Measurements from ENCODE around the gene NFXL1.

Gene NFXL1

GRCh38 chr4:47942081-47942819 is 27.9 kb upstream of the NFXL1 start:
- no peak overlapping the region for H3K4me3 ChIP-seq (ENCODE audit: low read length)
- no peaks in the 10 kb centered on the region for H3K9me2 ChIP-seq (replicated peaks; ENCODE audit: control insufficient read depth, low read length)
- H3K36me3 ChIP-seq (ENCODE audit: control insufficient read depth, low read length), result no peaks in the 10 kb centered on the region
- H3F3A ChIP-seq (ENCODE audit: control insufficient read depth, insufficient read depth), result no peaks in the 10 kb centered on the region
- no peak overlapping the region for H3K27ac ChIP-seq (ENCODE audit: low read depth, low read length)
- TF ChIP-seq CTCF (IDR thresholded peaks at IDR 0.05; ENCODE audit: low read depth, low read length, poor library complexity, severe bottlenecking), result no peak
- no peak for TF ChIP-seq EZH2phosphoT487 (IDR thresholded peaks at IDR 0.05; ENCODE audit: borderline replicate concordance, low read length)
- no peaks in the 10 kb centered on the region for H3K27me3 ChIP-seq (ENCODE audit: control insufficient read depth, low read length)
- H3K9me3 ChIP-seq (ENCODE audit: control insufficient read depth, insufficient read depth, low read length), result no peaks in the 10 kb centered on the region
- H3K4me2 ChIP-seq (ENCODE audit: low read length), result no peak overlapping the region
- no peaks in the 10 kb centered on the region for H3K79me2 ChIP-seq (ENCODE audit: control insufficient read depth, low read length)
- H4K20me1 ChIP-seq (ENCODE audit: control insufficient read depth, insufficient read depth, low read depth, low read length), result no peaks in the 10 kb centered on the region
- no peaks in the 10 kb centered on the region for H3K4me1 ChIP-seq (ENCODE audit: control insufficient read depth, low read length)

DNA sequence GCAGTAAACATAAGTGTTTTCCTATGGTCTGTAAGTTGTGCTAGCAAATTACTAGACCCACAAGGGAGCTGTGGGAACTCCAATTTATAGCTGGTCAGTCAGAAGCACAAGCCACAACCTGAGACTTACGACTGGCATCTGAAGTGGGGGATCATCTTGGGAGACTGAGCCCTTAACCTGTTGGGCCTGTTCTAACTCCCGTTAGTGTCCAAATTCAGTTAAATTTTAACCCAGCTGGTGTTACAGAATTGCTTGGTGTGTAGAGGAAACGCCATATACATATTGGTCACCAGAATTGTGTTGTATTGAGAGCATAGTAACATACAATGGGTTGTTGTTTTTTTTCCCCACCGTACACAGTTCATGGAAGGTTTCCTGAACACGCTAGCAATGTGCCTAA is 25.1 kb upstream of the NFXL1 start:
- H3K27me3 ChIP-seq (ENCODE audit: control insufficient read depth, low read length), result no peaks in the 10 kb centered on the region
- no peaks in the 10 kb centered on the region for H3K79me2 ChIP-seq (ENCODE audit: control insufficient read depth, low read length)
- H3K9me3 ChIP-seq (ENCODE audit: control insufficient read depth, insufficient read depth, low read length), result no peaks in the 10 kb centered on the region
- H3F3A ChIP-seq (ENCODE audit: control insufficient read depth, insufficient read depth), result no peaks in the 10 kb centered on the region
- TF ChIP-seq CTCF (IDR thresholded peaks at IDR 0.05; ENCODE audit: low read depth, low read length, poor library complexity, severe bottlenecking) (no peak), EZH2phosphoT487 (IDR thresholded peaks at IDR 0.05; ENCODE audit: borderline replicate concordance, low read length) (no peak)
- no peaks in the 10 kb centered on the region for H3K4me1 ChIP-seq (ENCODE audit: control insufficient read depth, low read length)
- no peak overlapping the region for H3K27ac ChIP-seq (ENCODE audit: low read depth, low read length)
- H3K36me3 ChIP-seq (ENCODE audit: control insufficient read depth, low read length), result no peaks in the 10 kb centered on the region
- no peaks in the 10 kb centered on the region for H4K20me1 ChIP-seq (ENCODE audit: control insufficient read depth, insufficient read depth, low read depth, low read length)
- no peak overlapping the region for H3K4me3 ChIP-seq (ENCODE audit: low read length)
- no peaks in the 10 kb centered on the region for H3K9me2 ChIP-seq (replicated peaks; ENCODE audit: control insufficient read depth, low read length)
- no peak overlapping the region for H3K4me2 ChIP-seq (ENCODE audit: low read length)

GRCh38 chr4:47936336-47936735 is 22.0 kb upstream of the NFXL1 start:
- H3K9me2 ChIP-seq (replicated peaks; ENCODE audit: control insufficient read depth, low read length), result no peaks in the 10 kb centered on the region
- no peak for TF ChIP-seq EZH2phosphoT487 (IDR thresholded peaks at IDR 0.05; ENCODE audit: borderline replicate concordance, low read length)
- no peak for TF ChIP-seq CTCF (IDR thresholded peaks at IDR 0.05; ENCODE audit: low read depth, low read length, poor library complexity, severe bottlenecking)
- H3F3A ChIP-seq (ENCODE audit: control insufficient read depth, insufficient read depth), result no peaks in the 10 kb centered on the region
- 0 out of 2 replicates have a peak, but pooled peaks cover 5% of the 10 kb centered on the region for H3K9me3 ChIP-seq (ENCODE audit: control insufficient read depth, insufficient read depth, low read length)
- H3K79me2 ChIP-seq (ENCODE audit: control insufficient read depth, low read length), result no peaks in the 10 kb centered on the region
- H3K4me3 ChIP-seq (ENCODE audit: low read length), result no peak overlapping the region
- no peaks in the 10 kb centered on the region for H3K36me3 ChIP-seq (ENCODE audit: control insufficient read depth, low read length)
- no peak overlapping the region for H3K4me2 ChIP-seq (ENCODE audit: low read length)
- no peaks in the 10 kb centered on the region for H4K20me1 ChIP-seq (ENCODE audit: control insufficient read depth, insufficient read depth, low read depth, low read length)
- H3K27me3 ChIP-seq (ENCODE audit: control insufficient read depth, low read length), result no peaks in the 10 kb centered on the region
- H3K4me1 ChIP-seq (ENCODE audit: control insufficient read depth, low read length), result no peaks in the 10 kb centered on the region
- H3K27ac ChIP-seq (ENCODE audit: low read depth, low read length), result no peak overlapping the region

Data from DOHH2 (cell line).